Measurements from ENCODE around the gene ALK.

ALK gene

DNA sequence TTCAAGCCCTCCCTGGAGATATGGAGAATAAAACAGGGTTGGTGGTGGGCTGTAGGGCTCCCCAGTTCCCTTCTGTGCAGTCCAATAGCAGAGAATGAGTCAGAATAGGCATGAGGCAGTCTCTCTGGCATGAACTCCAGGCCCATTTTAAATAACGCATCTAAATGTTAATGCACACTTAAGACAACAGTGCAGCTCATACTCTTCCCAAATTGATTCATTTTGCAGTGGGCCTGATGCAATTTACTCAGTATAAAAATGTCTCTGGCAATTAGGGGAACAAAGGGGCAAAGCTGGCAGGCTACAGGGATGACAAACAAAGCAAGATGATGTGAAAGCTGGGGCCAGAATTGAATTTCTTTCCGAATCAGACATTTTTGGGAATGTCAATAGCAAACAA lies 403.4 kb downstream of the ALK start:
- TF ChIP-seq YY1 (IDR thresholded peaks at IDR 0.05; ENCODE audit: low read depth) (no peak), EGR1 (IDR thresholded peaks at IDR 0.05) (no peak), CREB1 (IDR thresholded peaks at IDR 0.05; ENCODE audit: low read depth) (no peak), TAF1 (IDR thresholded peaks at IDR 0.05; ENCODE audit: low read depth) (no peak), NFIC (IDR thresholded peaks at IDR 0.05) (no peak), TEAD4 (IDR thresholded peaks at IDR 0.05) (no peak), ZBTB7A (IDR thresholded peaks at IDR 0.05; ENCODE audit: low read depth) (no peak), RAD21 (IDR thresholded peaks at IDR 0.05; ENCODE audit: low read depth) (no peak), TCF12 (IDR thresholded peaks at IDR 0.05; ENCODE audit: low read depth) (no peak), FOXM1 (IDR thresholded peaks at IDR 0.05; ENCODE audit: borderline replicate concordance, low read depth) (no peak), CEBPB (IDR thresholded peaks at IDR 0.05) (no peak), EP300 (IDR thresholded peaks at IDR 0.05; ENCODE audit: borderline replicate concordance) (no peak)
- TF ChIP-seq, protein P1, sequence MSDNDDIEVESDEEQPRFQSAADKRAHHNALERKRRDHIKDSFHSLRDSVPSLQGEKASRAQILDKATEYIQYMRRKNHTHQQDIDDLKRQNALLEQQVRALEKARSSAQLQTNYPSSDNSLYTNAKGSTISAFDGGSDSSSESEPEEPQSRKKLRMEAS (IDR thresholded peaks at IDR 0.05) = no peak
- TF ChIP-seq, protein P2, sequence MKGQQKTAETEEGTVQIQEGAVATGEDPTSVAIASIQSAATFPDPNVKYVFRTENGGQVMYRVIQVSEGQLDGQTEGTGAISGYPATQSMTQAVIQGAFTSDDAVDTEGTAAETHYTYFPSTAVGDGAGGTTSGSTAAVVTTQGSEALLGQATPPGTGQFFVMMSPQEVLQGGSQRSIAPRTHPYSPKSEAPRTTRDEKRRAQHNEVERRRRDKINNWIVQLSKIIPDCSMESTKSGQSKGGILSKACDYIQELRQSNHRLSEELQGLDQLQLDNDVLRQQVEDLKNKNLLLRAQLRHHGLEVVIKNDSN (IDR thresholded peaks at IDR 0.05) = no peak
- TF ChIP-seq, protein P3, sequence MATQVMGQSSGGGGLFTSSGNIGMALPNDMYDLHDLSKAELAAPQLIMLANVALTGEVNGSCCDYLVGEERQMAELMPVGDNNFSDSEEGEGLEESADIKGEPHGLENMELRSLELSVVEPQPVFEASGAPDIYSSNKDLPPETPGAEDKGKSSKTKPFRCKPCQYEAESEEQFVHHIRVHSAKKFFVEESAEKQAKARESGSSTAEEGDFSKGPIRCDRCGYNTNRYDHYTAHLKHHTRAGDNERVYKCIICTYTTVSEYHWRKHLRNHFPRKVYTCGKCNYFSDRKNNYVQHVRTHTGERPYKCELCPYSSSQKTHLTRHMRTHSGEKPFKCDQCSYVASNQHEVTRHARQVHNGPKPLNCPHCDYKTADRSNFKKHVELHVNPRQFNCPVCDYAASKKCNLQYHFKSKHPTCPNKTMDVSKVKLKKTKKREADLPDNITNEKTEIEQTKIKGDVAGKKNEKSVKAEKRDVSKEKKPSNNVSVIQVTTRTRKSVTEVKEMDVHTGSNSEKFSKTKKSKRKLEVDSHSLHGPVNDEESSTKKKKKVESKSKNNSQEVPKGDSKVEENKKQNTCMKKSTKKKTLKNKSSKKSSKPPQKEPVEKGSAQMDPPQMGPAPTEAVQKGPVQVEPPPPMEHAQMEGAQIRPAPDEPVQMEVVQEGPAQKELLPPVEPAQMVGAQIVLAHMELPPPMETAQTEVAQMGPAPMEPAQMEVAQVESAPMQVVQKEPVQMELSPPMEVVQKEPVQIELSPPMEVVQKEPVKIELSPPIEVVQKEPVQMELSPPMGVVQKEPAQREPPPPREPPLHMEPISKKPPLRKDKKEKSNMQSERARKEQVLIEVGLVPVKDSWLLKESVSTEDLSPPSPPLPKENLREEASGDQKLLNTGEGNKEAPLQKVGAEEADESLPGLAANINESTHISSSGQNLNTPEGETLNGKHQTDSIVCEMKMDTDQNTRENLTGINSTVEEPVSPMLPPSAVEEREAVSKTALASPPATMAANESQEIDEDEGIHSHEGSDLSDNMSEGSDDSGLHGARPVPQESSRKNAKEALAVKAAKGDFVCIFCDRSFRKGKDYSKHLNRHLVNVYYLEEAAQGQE (IDR thresholded peaks at IDR 0.05; ENCODE audit: low read depth) = no peak

DNA sequence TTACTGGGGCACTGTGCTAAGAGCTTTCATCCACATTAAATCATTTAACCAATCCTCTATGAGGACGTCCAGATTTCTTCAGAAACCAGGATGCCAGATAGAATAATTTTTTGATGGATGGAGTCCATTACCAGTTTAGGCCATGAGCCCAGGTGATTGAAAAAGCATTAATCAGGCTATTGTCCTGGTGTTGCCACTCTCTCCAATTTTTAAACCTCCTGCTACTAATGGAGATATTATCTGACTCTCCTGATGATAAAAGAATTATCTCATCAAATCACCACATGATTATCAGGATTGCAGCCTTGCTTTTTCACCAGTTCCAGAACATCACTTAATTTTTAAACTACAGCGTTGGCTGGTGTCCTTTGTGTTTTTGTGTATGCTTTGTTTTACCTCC lies 404.0 kb downstream of the ALK start:
- TF ChIP-seq TEAD4 (IDR thresholded peaks at IDR 0.05) (no peak), RAD21 (IDR thresholded peaks at IDR 0.05; ENCODE audit: low read depth) (no peak), EP300 (IDR thresholded peaks at IDR 0.05; ENCODE audit: borderline replicate concordance) (no peak), ZBTB7A (IDR thresholded peaks at IDR 0.05; ENCODE audit: low read depth) (no peak), TCF12 (IDR thresholded peaks at IDR 0.05; ENCODE audit: low read depth) (no peak)
- TF ChIP-seq, protein P1 (IDR thresholded peaks at IDR 0.05) = no peak
- TF ChIP-seq, protein P3 (IDR thresholded peaks at IDR 0.05; ENCODE audit: low read depth) = no peak
- TF ChIP-seq, protein P2 (IDR thresholded peaks at IDR 0.05) = no peak

DNA sequence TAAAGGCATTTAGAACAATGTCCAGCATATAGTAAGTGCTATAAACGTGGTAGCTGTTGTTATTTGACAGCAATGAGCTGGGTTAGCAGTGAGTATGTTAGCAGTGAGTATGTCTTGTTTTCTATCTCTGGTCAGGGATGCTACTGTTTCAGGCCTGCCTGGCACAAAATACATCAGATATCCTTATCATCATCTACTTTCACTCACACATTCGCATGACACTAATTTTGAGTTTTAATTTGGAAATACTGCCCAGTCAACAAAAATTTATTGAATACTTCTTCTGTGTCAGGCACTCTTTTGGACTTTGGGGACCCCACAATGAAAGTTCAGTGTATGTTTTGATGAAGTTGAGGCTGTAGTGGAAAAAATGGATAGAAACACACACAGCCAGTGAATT lies 404.6 kb downstream of the ALK start:
- TF ChIP-seq TCF12 (IDR thresholded peaks at IDR 0.05; ENCODE audit: low read depth) (no peak), TAF1 (IDR thresholded peaks at IDR 0.05; ENCODE audit: low read depth) (no peak), CEBPB (IDR thresholded peaks at IDR 0.05) (no peak), ZBTB7A (IDR thresholded peaks at IDR 0.05; ENCODE audit: low read depth) (no peak), NFIC (IDR thresholded peaks at IDR 0.05) (no peak), RAD21 (IDR thresholded peaks at IDR 0.05; ENCODE audit: low read depth) (no peak), EP300 (IDR thresholded peaks at IDR 0.05; ENCODE audit: borderline replicate concordance) (no peak)
- TF ChIP-seq, protein P3 (IDR thresholded peaks at IDR 0.05; ENCODE audit: low read depth) = no peak
- TF ChIP-seq, protein P1 (IDR thresholded peaks at IDR 0.05) = no peak

DNA sequence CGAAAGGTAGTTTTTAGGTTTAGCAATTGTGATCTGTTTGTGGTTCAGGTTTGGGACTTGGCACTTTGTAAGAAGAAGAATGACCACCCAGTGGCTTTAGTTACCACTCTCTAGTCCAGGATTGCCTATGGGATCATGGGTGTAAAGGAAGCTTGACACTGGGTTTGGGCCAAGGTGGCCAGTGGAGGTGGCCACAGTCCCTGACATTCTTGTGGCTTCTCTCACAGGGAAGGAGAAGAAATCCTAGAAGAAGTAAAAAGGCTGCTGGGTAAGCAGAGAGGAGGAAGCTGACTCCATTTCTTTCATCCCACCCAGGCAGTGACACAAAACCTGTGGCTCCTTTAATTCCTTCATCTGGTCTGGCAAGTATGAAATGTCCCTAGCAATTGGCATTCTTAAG lies 411.5 kb downstream of the ALK start:
- TF ChIP-seq EP300 (IDR thresholded peaks at IDR 0.05; ENCODE audit: borderline replicate concordance) (no peak), YY1 (IDR thresholded peaks at IDR 0.05; ENCODE audit: low read depth) (no peak), TEAD4 (IDR thresholded peaks at IDR 0.05) (no peak), CREB1 (IDR thresholded peaks at IDR 0.05; ENCODE audit: low read depth) (no peak), EGR1 (IDR thresholded peaks at IDR 0.05) (no peak), NFIC (IDR thresholded peaks at IDR 0.05) (no peak)
- TF ChIP-seq, protein P2 (IDR thresholded peaks at IDR 0.05) = no peak

Data from Ishikawa (cell line).